AG20443 (cell line): ENCODE data around the gene SLC26A6.

Experiments used
- DNase-seq: peaks from one replicate; pipeline ENCODE4 v3.0.0; 2012; ENCODE audit warnings: low spot score, mixed read lengths

The SLC26A6 gene

GRCh38 chr3:48599077-48599501, 36.2 kb downstream of the SLC26A6 start:
- DNase-seq, result no peak

DNA sequence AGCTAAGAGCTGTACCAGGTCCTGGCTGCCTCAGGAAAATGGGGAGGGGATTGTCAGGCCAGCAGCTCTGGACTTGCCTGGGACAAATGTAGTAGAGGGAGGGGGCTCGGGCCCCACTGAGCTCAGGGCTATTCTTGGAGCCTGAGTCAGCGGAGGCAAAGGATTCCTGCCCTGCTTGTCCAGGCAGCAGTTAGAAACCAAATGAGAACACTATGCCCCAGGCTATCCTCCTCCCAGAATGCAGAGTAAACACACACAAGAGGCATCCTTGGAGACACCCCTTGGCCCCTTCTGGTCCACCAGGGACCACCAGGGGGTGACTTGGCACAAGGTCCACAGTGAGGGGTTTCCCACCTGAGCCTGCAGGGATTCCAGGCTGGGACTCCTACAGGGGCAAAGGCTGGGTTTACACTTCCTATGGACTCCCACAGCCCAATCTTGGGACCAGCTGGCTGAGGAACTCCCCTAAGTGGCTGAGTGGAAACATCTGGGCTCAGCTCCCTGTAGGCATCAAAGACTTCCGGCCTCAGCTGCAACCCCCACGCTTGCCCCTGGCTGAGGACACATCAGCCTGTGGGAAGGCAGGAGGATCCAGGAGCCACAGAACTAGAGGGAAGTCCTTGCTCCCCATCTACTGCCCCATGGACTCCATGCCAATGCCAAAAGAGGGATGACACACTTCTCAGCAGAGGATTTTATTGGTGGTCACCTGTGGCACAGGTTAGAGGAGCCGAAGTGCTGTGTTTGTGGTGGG, 36.8 kb downstream of the SLC26A6 start:
- DNase-seq, result peak; percentile 92

DNA sequence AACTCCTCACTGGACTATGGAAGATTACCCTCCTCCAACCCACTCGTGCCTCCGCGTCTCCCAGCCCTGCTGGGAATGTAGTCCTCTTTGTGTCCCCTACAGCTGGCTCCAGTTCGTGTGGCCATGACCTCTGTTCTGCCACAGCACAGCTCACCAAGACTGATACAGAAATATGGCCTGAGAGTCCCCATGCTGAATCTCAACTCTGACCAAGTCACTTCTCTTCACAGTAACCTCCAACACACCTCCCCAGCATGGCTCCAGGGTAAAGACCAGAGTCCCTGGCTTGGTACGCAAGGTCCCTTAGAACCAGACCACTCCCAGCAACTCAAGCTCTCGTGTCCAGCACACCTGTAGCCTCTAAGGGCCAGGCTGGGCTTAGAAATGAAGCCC, 37.9 kb downstream of the SLC26A6 start:
- DNase-seq, result no peak

DNA sequence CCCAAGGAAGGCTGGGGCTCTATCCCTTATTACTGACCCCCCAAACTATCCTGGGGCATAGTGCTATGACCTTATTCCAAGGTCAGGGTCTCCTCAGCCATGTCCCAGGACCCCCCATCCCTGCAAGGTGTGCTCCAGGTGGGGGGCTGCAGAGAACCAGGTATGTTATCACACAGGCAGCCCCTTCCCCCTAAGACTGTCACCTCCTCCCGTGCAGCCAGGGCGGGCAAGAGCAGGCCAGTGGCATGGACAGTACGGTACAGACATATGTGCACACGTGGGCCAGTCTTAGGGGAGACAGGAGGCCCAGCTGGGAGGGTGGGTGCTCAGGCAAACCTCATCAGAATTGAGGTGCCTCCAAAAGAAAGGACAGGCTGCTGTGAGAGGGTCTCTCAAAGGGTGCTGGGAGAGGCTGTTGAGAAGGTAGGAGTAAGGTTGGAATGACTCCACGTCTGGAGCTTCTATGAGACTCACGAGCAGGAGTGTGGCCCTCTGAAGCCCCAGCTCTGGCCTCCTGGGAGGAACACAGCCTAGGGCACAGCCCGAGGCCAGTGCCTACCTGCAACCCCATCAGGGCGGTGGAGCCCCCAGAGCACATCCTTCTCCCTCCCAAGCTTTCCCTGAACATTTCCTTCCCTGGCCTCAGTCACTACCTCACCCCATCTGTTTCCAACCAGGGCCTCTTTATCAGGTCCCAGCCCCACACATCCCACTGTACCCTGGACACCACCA, 38.4 kb downstream of the SLC26A6 start:
- DNase-seq, result no peak

GRCh38 chr3:48596157-48596556, 39.1 kb downstream of the SLC26A6 start:
- no peak for DNase-seq

GRCh38 chr3:48595526-48596121, 39.6 kb downstream of the SLC26A6 start:
- DNase-seq, result peak; percentile 95

DNA sequence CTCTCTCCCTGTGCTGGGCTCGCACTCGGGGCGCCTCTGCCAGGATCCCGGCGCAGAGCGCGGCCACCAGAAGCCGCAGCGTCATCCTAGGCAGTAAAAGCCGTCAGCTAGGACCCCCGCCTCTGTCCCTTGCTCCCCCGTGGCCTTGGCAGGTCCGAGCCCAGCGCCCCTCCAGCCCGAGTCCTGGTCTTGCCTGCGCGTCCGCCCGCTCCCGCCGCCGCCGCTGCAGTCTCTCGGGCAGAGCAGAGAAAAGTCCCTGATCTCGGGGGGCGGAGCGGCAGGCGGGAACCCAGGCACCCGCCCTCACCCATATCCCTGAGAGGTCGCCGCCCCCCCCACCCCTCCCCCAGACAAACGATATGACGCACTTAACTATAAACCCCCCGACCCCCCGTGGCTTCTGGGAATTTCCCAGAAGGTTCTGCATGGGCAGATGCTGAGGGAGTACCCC, 40.2 kb downstream of the SLC26A6 start, which contains the start of gene COL7A1:
TSS of gene COL7A1 (minus strand) at position 255 of the 451 bp plus-strand sequence. CDS start at position 85, 170 bp downstream.
- peak; percentile 55 for DNase-seq

DNA sequence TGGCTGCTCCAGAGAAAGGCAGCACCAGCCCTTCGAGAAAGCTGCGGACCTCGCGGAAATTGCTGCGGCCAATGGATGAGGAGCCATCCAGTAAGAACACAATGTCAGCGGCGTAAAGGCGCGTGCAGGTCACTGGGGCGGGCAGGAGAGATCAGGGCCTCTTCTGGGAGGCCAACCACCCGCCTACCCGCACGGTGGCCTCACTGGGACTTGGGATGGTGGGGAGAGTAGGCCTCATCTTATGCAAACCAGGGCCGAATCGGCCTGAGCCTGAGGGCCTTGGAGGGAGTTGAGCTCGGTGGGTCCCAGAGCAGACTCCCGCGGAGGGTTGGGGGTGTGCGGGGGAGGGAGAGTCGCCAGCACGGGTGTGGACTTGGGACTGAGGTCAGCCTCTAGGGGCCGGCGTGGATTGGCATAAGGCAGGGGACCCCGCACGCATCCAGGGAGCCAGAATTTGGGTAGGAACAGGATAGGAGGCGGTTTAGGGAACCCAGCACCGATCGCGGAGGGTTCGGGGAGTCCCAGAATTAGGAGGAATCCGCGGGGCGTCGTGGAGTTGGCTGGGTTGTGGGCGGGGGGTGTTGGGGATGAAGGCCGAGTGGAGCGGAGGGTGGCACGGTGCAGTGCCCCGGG, 40.7 kb downstream of the SLC26A6 start:
- DNase-seq, result peak; percentile 61

- DNase-seq, result no peak
Measured at GRCh38 chr3:48593337-48593736, 41.9 kb downstream of the SLC26A6 start.

- no peak for DNase-seq
Measured at GRCh38 chr3:48592519-48593087, 42.7 kb downstream of the SLC26A6 start.

GRCh38 chr3:48591886-48592518, 43.3 kb downstream of the SLC26A6 start:
- DNase-seq, result no peak

DNA sequence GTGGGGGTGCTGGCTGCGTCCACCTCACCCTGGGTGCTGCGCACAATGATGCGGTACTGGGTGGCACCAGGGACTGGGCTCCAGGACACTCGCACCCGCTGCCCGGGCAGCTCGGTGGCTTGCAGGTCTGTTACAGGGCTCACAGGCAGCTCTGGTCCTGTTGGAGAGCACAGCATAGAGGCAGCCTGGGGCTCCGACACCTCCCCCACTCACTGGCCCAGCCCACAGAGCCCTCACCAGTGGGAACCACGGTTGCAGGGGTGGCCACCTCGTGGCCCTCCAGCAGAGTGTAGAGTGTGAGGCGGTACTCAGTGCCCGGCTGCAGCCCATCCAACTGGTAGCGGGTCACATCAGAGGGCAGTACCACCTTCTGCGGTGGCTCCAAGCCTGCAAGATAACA, 43.8 kb downstream of the SLC26A6 start:
- no peak for DNase-seq

DNA sequence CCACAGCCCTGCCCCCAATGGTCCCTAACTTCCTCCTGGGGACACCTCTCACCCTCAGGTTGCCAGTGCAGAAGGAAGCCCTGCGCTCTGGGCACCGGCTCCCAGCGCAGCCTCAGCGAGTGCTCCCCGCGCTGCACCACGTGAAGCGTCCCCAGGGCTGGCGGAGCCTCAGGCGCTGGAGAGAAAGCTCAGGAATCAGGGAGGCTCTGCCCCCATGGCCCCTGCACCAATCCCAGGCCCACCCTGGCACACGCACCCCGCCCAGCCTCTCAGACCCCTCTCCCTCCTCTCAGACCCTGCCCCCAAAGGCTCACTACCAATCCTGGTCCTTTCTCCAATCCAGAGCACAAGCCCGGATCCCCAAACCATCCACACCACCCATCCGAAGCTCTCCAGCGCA, 47.0 kb downstream of the SLC26A6 start:
- no peak for DNase-seq

GRCh38 chr3:48587686-48588085, 47.6 kb downstream of the SLC26A6 start:
- DNase-seq, result no peak

DNA sequence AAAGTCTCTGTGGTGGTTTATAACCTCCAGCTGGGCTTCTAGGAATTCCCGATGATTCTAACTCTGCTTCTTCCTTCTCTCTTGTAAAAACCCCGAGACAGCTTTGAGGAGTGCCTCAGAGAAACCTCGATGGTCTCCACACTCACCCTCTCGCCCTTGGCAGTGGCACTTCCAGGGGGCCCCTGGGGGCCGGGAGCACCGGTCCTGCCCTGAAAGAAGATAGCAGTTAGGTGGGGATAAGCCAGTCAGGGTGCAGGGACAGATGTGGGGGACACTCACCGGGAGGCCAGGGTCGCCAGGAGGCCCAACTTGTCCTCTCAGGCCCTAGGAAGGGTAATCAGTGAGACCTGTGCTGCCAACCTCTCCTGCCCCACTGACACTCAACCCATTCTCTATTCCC, 49.9 kb downstream of the SLC26A6 start:
- DNase-seq, result no peak

GRCh38 chr3:48584836-48585235, 50.4 kb downstream of the SLC26A6 start:
- no peak for DNase-seq

DNA sequence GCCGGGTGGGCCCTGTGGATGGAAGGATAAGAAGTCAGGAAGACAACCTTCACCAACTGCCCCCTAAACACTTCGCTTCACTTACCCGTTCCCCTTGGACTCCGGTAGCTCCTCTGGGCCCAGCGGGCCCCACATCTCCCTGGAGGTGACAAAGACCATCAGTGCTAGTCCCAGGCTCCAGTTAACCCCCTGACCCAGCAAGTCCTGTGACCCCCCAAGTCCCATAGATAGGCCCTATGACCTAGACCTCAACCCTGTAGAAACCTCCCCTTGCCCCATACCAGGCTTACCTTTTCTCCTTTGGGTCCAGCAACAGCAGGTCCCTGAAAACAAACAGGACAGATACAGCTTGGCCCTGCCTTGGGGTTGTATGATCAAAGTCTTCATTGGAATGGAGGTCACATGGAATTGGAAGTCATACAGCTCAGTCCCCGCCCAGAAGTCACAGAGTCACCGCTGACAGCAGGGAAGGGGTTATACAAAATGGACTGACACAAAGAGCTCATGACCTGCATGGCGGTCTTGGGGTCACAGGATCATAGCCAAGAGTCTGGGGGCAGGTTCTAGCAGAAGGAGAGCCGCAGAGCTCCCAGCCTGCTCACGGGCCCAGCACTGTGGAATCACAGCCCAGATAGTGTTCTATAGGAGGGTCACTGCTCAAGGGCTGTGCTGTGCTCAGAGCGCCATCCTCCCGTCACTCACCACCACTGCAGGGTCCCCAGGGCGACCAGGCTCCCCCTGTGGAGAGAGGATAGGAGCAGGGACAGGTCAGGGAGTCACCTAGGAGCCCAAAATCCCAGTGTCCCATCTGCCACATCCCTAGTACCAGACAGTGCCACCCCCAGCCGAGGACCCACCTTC, 53.4 kb downstream of the SLC26A6 start:
- DNase-seq, result no peak

- no peak for DNase-seq
Measured at GRCh38 chr3:48576647-48577046, 58.6 kb downstream of the SLC26A6 start.
